HEK293 (cell line): ENCODE measurements around the gene NMNAT3.

Source experiments
- CTCF ChIA-PET: fragments of 350-600 bp; formaldehyde crosslinking; extraction: SDS; loops from one replicate; lab custom pipeline; 2021; ENCODE audit warnings: antibody characterized with exemption; lab: Yijun Ruan, JAX
- POLR2A ChIA-PET: fragments of 300-600 bp; formaldehyde crosslinking; extraction: SDS; loops from one replicate; lab custom pipeline; 2020; ENCODE audit warnings: antibody characterized with exemption, inconsistent platforms; lab: Yijun Ruan, JAX
- H3K27ac ChIP-seq: fragments of 200-500 bp; sonication (Bioruptor generic); 2 replicates; pipeline ENCODE4 v1.5.1; 2014; ENCODE audit warnings: low read depth, low read length, control low read depth, inconsistent platforms; ENCODE audit errors: extremely low read depth
- H3K36me3 ChIP-seq, 2 experiments: fragments of 200-500 bp in 1 of 2; sonication (Bioruptor generic) in 1 of 2; 1 replicate in 1 of 2; 2 replicates in 1 of 2; pipeline ENCODE4 v1.5.1; 2014 to 2017; ENCODE audit warnings: inconsistent platforms in 2 of 2, low read length in 2 of 2; ENCODE audit not compliant: control insufficient read depth in 2 of 2, insufficient read depth in 1 of 2
- H3K4me1 ChIP-seq: fragments of 200-500 bp; sonication (Bioruptor generic); 2 replicates; pipeline ENCODE4 v1.5.1; 2014; ENCODE audit warnings: mild to moderate bottlenecking, low read length, inconsistent platforms; ENCODE audit not compliant: control insufficient read depth, insufficient read depth
- H3K4me3 ChIP-seq: 2 replicates; pipeline ENCODE4 v1.5.1; 2011; ENCODE audit warnings: low read depth, mild to moderate bottlenecking, control low read depth, low read length, moderate library complexity
- H3K9me3 ChIP-seq: fragments of 200-500 bp; sonication (Bioruptor generic); 2 replicates; pipeline ENCODE4 v1.5.1; 2014; ENCODE audit warnings: low read depth, low read length, inconsistent platforms; ENCODE audit not compliant: control insufficient read depth, insufficient read depth
- GLIS1 ChIP-seq: fragments of 450-650 bp; formaldehyde crosslinking; IDR thresholded peaks from 2 replicates; pipeline ENCODE4 v1.5.1; 2016; ENCODE audit warnings: missing biosample characterization, missing genetic modification characterization
- OSR2 ChIP-seq: fragments of 450-650 bp; formaldehyde crosslinking; IDR thresholded peaks from 2 replicates; pipeline ENCODE4 v1.5.1; 2016; ENCODE audit warnings: missing biosample characterization, missing genetic modification characterization
- ZBTB48 ChIP-seq: fragments of 450-650 bp; formaldehyde crosslinking; IDR thresholded peaks from 2 replicates; pipeline ENCODE4 v1.5.1; 2016; ENCODE audit warnings: missing biosample characterization, missing genetic modification characterization
- ZBTB8A ChIP-seq: fragments of 450-650 bp; formaldehyde crosslinking; IDR thresholded peaks from 2 replicates; pipeline ENCODE4 v1.5.1; 2016; ENCODE audit warnings: missing biosample characterization, missing genetic modification characterization
- ZIC2 ChIP-seq: fragments of 450-650 bp; formaldehyde crosslinking; IDR thresholded peaks from 2 replicates; pipeline ENCODE4 v1.5.1; 2016; ENCODE audit warnings: missing biosample characterization, missing genetic modification characterization
- ZNF16 ChIP-seq: fragments of 450-650 bp; formaldehyde crosslinking; IDR thresholded peaks from 2 replicates; pipeline ENCODE4 v1.5.1; 2016; ENCODE audit warnings: low read depth, missing biosample characterization, missing genetic modification characterization
- ZNF266 ChIP-seq: fragments of 450-650 bp; formaldehyde crosslinking; IDR thresholded peaks from 2 replicates; pipeline ENCODE4 v1.5.1; 2016; ENCODE audit warnings: missing biosample characterization, missing genetic modification characterization, low read depth
- ZNF341 ChIP-seq: fragments of 450-650 bp; formaldehyde crosslinking; IDR thresholded peaks from 2 replicates; pipeline ENCODE4; 2016; ENCODE audit warnings: low read depth, missing biosample characterization, missing genetic modification characterization
- ZNF629 ChIP-seq: fragments of 450-650 bp; formaldehyde crosslinking; IDR thresholded peaks from 2 replicates; pipeline ENCODE4 v1.5.1; 2017; ENCODE audit warnings: missing biosample characterization, missing genetic modification characterization
- TF ChIP-seq, protein P1 (sequence below): fragments of 450-650 bp; formaldehyde crosslinking; IDR thresholded peaks from 2 replicates; pipeline ENCODE4 v1.5.1; 2016; ENCODE audit warnings: missing biosample characterization, missing genetic modification characterization
- TF ChIP-seq, protein P2 (sequence below): fragments of 450-650 bp; formaldehyde crosslinking; IDR thresholded peaks from 2 replicates; pipeline ENCODE4 v1.5.1; 2016; ENCODE audit warnings: missing biosample characterization, missing genetic modification characterization, low read depth
- TF ChIP-seq, protein P3 (sequence below): fragments of 450-650 bp; formaldehyde crosslinking; optimal IDR thresholded peaks from 2 replicates; pipeline ENCODE3; 2016; ENCODE audit warnings: missing biosample characterization, mild to moderate bottlenecking, missing genetic modification characterization
- TF ChIP-seq, protein P4 (sequence below): fragments of 450-650 bp; formaldehyde crosslinking; IDR thresholded peaks from 2 replicates; pipeline ENCODE4 v1.5.1; 2016; ENCODE audit warnings: missing biosample characterization, missing genetic modification characterization, borderline replicate concordance

The NMNAT3 gene

DNA sequence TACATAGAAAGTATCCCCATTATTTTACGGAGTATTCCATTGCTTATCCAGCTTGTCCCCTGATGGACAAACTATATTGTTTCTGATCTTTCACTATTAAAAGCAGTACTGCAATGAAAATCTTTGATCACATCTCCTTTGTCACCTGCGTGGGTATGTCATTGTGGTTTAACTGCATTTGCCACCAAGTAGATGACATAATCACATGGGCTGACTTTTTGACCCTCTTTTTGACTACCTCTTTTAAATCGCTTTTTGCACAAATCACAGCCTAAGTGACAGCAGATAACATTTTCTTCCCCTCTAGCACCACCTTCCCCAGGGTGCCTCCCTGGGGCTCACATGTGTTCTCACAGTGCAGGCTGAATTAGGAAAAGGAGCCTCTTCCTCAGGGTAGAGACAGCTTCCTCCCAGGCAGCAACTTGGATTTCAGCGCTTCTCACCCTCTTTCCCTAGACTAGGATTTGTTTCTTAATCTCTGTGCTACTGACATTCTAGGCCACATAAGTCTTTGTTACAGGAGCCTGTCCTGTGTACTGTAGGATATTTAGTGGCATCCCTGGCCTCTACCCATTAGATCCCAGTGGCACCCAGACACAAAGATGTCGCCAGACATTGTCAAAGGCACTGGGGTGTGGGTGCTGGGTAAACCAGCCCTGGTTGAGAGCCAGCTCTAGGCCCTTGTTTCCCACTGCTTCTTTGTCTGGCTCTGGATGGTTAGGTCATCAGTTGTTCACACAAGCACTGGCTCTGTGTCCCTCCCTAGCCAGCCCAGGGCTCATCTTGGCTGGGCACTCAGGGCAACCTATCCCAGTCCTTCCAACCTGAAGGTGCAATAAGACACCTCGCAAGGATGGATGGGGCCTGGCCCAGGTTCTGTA, 136.9 kb downstream of the NMNAT3 start:
- POLR2A ChIA-PET, result no interaction called here
- TF ChIP-seq ZBTB48 (tag by site-specific recombination), result 0 out of 2 replicates have a peak, but pooled peaks have one; percentile 18
- TF ChIP-seq GLIS1 (tag by site-specific recombination), result peak; percentile 80
- peak; percentile 51 for TF ChIP-seq ZIC2 (tag by site-specific recombination)
- peak; percentile 49; the same call in 1 of the 2 replicates for TF ChIP-seq OSR2
- TF ChIP-seq ZNF629 (tag by site-specific recombination), result 0 out of 2 replicates have a peak, but pooled peaks have one; percentile 28
- TF ChIP-seq, protein P1, sequence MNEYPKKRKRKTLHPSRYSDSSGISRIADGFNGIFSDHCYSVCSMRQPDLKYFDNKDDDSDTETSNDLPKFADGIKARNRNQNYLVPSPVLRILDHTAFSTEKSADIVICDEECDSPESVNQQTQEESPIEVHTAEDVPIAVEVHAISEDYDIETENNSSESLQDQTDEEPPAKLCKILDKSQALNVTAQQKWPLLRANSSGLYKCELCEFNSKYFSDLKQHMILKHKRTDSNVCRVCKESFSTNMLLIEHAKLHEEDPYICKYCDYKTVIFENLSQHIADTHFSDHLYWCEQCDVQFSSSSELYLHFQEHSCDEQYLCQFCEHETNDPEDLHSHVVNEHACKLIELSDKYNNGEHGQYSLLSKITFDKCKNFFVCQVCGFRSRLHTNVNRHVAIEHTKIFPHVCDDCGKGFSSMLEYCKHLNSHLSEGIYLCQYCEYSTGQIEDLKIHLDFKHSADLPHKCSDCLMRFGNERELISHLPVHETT (tag by site-specific recombination), result no peak
- no peak for TF ChIP-seq ZBTB8A (tag by site-specific recombination)
- no peak for TF ChIP-seq ZNF16 (tag by site-specific recombination)
- TF ChIP-seq, protein P2, sequence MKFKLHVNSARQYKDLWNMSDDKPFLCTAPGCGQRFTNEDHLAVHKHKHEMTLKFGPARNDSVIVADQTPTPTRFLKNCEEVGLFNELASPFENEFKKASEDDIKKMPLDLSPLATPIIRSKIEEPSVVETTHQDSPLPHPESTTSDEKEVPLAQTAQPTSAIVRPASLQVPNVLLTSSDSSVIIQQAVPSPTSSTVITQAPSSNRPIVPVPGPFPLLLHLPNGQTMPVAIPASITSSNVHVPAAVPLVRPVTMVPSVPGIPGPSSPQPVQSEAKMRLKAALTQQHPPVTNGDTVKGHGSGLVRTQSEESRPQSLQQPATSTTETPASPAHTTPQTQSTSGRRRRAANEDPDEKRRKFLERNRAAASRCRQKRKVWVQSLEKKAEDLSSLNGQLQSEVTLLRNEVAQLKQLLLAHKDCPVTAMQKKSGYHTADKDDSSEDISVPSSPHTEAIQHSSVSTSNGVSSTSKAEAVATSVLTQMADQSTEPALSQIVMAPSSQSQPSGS (tag by site-specific recombination), result peak; percentile 56; the same call in 1 of the 2 replicates
- Histone ChIP-seq H3K36me3 (no peaks in the 10 kb centered on the region), H3K9me3 (no peaks in the 10 kb centered on the region), H3K4me1 (peaks cover 6% of the 10 kb centered on the region; the same call in 1 of the 2 replicates), H3K27ac (no peak overlapping the region), H3K4me3 (no peak overlapping the region)
- CTCF ChIA-PET, result interaction anchor here (0.9 kb wide), 1 partner anchor 113 kb away, joined by 3 read pairs; no protein-coding TSS in a partner anchor

DNA sequence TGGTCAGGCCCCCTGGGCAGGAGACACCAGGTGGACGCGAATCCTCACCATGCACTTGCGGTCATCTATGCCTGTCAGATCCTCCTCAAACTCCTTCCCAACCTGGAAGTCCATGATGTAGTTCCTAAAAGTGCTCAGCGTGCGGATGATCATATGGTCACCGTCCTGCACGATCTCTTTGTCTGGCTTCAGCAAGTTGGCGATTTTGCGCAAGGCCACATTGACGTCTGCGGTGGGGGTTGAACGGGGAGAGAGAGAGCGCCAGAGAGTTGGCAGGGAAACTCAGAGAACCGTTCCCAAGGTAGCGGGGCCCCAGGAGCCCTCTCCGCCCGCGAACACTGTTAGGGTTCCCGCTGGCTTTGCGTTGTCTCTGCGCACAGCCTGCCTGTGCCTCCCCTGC, 139.0 kb downstream of the NMNAT3 start:
- TF ChIP-seq ZNF266 (tag by site-specific recombination), result no peak
- TF ChIP-seq ZNF341 (tag by site-specific recombination), result no peak
- TF ChIP-seq, protein P3, sequence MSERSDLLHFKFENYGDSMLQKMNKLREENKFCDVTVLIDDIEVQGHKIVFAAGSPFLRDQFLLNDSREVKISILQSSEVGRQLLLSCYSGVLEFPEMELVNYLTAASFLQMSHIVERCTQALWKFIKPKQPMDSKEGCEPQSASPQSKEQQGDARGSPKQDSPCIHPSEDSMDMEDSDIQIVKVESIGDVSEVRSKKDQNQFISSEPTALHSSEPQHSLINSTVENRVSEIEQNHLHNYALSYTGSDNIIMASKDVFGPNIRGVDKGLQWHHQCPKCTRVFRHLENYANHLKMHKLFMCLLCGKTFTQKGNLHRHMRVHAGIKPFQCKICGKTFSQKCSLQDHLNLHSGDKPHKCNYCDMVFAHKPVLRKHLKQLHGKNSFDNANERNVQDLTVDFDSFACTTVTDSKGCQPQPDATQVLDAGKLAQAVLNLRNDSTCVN (tag by site-specific recombination), result no peak
- TF ChIP-seq, protein P4, sequence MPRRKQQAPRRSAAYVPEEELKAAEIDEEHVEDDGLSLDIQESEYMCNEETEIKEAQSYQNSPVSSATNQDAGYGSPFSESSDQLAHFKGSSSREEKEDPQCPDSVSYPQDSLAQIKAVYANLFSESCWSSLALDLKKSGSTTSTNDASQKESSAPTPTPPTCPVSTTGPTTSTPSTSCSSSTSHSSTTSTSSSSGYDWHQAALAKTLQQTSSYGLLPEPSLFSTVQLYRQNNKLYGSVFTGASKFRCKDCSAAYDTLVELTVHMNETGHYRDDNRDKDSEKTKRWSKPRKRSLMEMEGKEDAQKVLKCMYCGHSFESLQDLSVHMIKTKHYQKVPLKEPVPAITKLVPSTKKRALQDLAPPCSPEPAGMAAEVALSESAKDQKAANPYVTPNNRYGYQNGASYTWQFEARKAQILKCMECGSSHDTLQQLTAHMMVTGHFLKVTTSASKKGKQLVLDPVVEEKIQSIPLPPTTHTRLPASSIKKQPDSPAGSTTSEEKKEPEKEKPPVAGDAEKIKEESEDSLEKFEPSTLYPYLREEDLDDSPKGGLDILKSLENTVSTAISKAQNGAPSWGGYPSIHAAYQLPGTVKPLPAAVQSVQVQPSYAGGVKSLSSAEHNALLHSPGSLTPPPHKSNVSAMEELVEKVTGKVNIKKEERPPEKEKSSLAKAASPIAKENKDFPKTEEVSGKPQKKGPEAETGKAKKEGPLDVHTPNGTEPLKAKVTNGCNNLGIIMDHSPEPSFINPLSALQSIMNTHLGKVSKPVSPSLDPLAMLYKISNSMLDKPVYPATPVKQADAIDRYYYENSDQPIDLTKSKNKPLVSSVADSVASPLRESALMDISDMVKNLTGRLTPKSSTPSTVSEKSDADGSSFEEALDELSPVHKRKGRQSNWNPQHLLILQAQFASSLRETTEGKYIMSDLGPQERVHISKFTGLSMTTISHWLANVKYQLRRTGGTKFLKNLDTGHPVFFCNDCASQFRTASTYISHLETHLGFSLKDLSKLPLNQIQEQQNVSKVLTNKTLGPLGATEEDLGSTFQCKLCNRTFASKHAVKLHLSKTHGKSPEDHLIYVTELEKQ, result no peak
- no peak for TF ChIP-seq OSR2
- H3K9me3 ChIP-seq, result no peaks in the 10 kb centered on the region
- H3K27ac ChIP-seq, result no peak overlapping the region
- H3K4me1 ChIP-seq, result peaks cover 14% of the 10 kb centered on the region; the same call in 1 of the 2 replicates
- CTCF ChIA-PET, result no interaction called here
- POLR2A ChIA-PET, result no interaction called here
- H3K4me3 ChIP-seq, result no peak overlapping the region
- no peaks in the 10 kb centered on the region for H3K36me3 ChIP-seq
